ENCODE results near the gene CCDC33.

The CCDC33 gene

GRCh38 chr15:74217907-74218885, 17.9 kb upstream of the CCDC33 start:
- peaks cover 3% of the 10 kb centered on the region for H3K4me1 Mint-ChIP-seq
- no peaks in the 10 kb centered on the region for H3K36me3 Mint-ChIP-seq
- no peak overlapping the region for H3K27ac Mint-ChIP-seq
- H3K4me3 Mint-ChIP-seq = no peak overlapping the region
- peaks cover 7% of the 10 kb centered on the region for H3K27me3 Mint-ChIP-seq
- no peaks in the 10 kb centered on the region for H3K9me3 Mint-ChIP-seq

GRCh38 chr15:74220475-74221248, 15.5 kb upstream of the CCDC33 start:
- Mint-ChIP-seq H3K36me3 (no peaks in the 10 kb centered on the region), H3K4me1 (peaks cover 17% of the 10 kb centered on the region), H3K4me3 (no peak overlapping the region), H3K27ac (no peak overlapping the region), H3K27me3 (peaks cover 6% of the 10 kb centered on the region), H3K9me3 (no peaks in the 10 kb centered on the region)

- Mint-ChIP-seq H3K27ac (no peak overlapping the region), H3K27me3 (peaks cover 4% of the 10 kb centered on the region), H3K9me3 (no peaks in the 10 kb centered on the region)
These were observed 14.5 kb upstream of the CCDC33 start for GRCh38 chr15:74221399-74222239.

GRCh38 chr15:74222240-74223119, 13.6 kb upstream of the CCDC33 start:
- Mint-ChIP-seq H3K36me3 (no peaks in the 10 kb centered on the region), H3K9me3 (no peaks in the 10 kb centered on the region), H3K27ac (no peak overlapping the region), H3K4me3 (no peak overlapping the region), H3K27me3 (peaks cover 4% of the 10 kb centered on the region), H3K4me1 (peaks cover 17% of the 10 kb centered on the region)

More at GRCh38 chr15:74221399-74222239, 14.5 kb upstream of the CCDC33 start:
- Mint-ChIP-seq H3K4me1 (peaks cover 17% of the 10 kb centered on the region), H3K36me3 (no peaks in the 10 kb centered on the region), H3K4me3 (no peak overlapping the region)

GRCh38 chr15:74225928-74226327, 10.2 kb upstream of the CCDC33 start:
- H3K27me3 Mint-ChIP-seq = peaks cover 2% of the 10 kb centered on the region
- no peaks in the 10 kb centered on the region for H3K36me3 Mint-ChIP-seq
- no peaks in the 10 kb centered on the region for H3K9me3 Mint-ChIP-seq
- H3K4me1 Mint-ChIP-seq = peaks cover 17% of the 10 kb centered on the region
- H3K27ac Mint-ChIP-seq = no peak overlapping the region
- no peak overlapping the region for H3K4me3 Mint-ChIP-seq

- Mint-ChIP-seq H3K36me3 (no peaks in the 10 kb centered on the region), H3K4me3 (no peak overlapping the region), H3K4me1 (peaks cover 17% of the 10 kb centered on the region), H3K27ac (no peak overlapping the region), H3K9me3 (no peaks in the 10 kb centered on the region), H3K27me3 (peaks cover 2% of the 10 kb centered on the region)
These were observed 9.2 kb upstream of the CCDC33 start for GRCh38 chr15:74226761-74227540.

GRCh38 chr15:74227968-74228722, 8.0 kb upstream of the CCDC33 start:
- H3K27me3 Mint-ChIP-seq = no peaks in the 10 kb centered on the region
- no peaks in the 10 kb centered on the region for H3K36me3 Mint-ChIP-seq
- H3K4me3 Mint-ChIP-seq = no peak overlapping the region
- peaks cover 14% of the 10 kb centered on the region for H3K4me1 Mint-ChIP-seq
- H3K27ac Mint-ChIP-seq = no peak overlapping the region
- no peaks in the 10 kb centered on the region for H3K9me3 Mint-ChIP-seq

GRCh38 chr15:74228723-74229081, 7.4 kb upstream of the CCDC33 start:
- no peaks in the 10 kb centered on the region for H3K27me3 Mint-ChIP-seq
- no peak overlapping the region for H3K4me3 Mint-ChIP-seq
- peaks cover 8% of the 10 kb centered on the region for H3K4me1 Mint-ChIP-seq
- no peaks in the 10 kb centered on the region for H3K36me3 Mint-ChIP-seq
- H3K9me3 Mint-ChIP-seq = no peaks in the 10 kb centered on the region
- no peak overlapping the region for H3K27ac Mint-ChIP-seq

- H3K36me3 Mint-ChIP-seq = no peaks in the 10 kb centered on the region
- H3K4me3 Mint-ChIP-seq = no peak overlapping the region
- H3K27me3 Mint-ChIP-seq = no peaks in the 10 kb centered on the region
- no peaks in the 10 kb centered on the region for H3K9me3 Mint-ChIP-seq
- peaks cover under 1% of the 10 kb centered on the region for H3K4me1 Mint-ChIP-seq
- no peak overlapping the region for H3K27ac Mint-ChIP-seq
These were observed 6.4 kb upstream of the CCDC33 start for GRCh38 chr15:74229686-74230085.

- H3K9me3 Mint-ChIP-seq = no peaks in the 10 kb centered on the region
- H3K36me3 Mint-ChIP-seq = no peaks in the 10 kb centered on the region
- H3K27ac Mint-ChIP-seq = no peak overlapping the region
- no peaks in the 10 kb centered on the region for H3K27me3 Mint-ChIP-seq
- no peaks in the 10 kb centered on the region for H3K4me1 Mint-ChIP-seq
- H3K4me3 Mint-ChIP-seq = no peak overlapping the region
These were observed 4.7 kb upstream of the CCDC33 start for GRCh38 chr15:74231475-74231874.

GRCh38 chr15:74233373-74233772, 2.8 kb upstream of the CCDC33 start:
- Mint-ChIP-seq H3K27me3 (no peaks in the 10 kb centered on the region), H3K4me3 (no peak overlapping the region), H3K36me3 (no peaks in the 10 kb centered on the region), H3K27ac (no peak overlapping the region), H3K9me3 (no peaks in the 10 kb centered on the region), H3K4me1 (no peaks in the 10 kb centered on the region)

- H3K4me3 Mint-ChIP-seq = no peak overlapping the region
- no peaks in the 10 kb centered on the region for H3K36me3 Mint-ChIP-seq
- no peaks in the 10 kb centered on the region for H3K4me1 Mint-ChIP-seq
- H3K27me3 Mint-ChIP-seq = no peaks in the 10 kb centered on the region
- no peak overlapping the region for H3K27ac Mint-ChIP-seq
- no peaks in the 10 kb centered on the region for H3K9me3 Mint-ChIP-seq
These were observed 2.1 kb upstream of the CCDC33 start for GRCh38 chr15:74233851-74234597.

GRCh38 chr15:74234598-74234875, 1.6 kb upstream of the CCDC33 start:
- H3K36me3 Mint-ChIP-seq = no peaks in the 10 kb centered on the region
- H3K27me3 Mint-ChIP-seq = no peaks in the 10 kb centered on the region
- H3K9me3 Mint-ChIP-seq = no peaks in the 10 kb centered on the region
- no peak overlapping the region for H3K4me3 Mint-ChIP-seq
- no peak overlapping the region for H3K27ac Mint-ChIP-seq
- H3K4me1 Mint-ChIP-seq = no peaks in the 10 kb centered on the region
